Gastrocnemius medialis (tissue), 4 donors: ENCODE data around the gene SCUBE3. TPM values are rescaled to one million over a fixed set of nuclear protein-coding genes. Genes with fewer than 3 reads are reported as not detected.
A peak's percentile ranks its signal among the peaks of the same experiment; 100 is the strongest.

Experiments used
- ATAC-seq, 2 donors: fragments of 150-250 bp; one replicate each; pipeline ENCODE4 v1.9.1; 2016
- DNase-seq, 2 donors: peaks; one replicate each; pipeline ENCODE4 v3.0.0-alpha.2; 2019
- H3K27ac ChIP-seq, 4 donors: fragments of 200-600 bp; sonication (generic); 1 replicate in 1 of 4; 2 replicates in 3 of 4; pipeline ENCODE4 v1.5.1; 2016 to 2018; ENCODE audit warnings: mild to moderate bottlenecking in 2 of 4, moderate library complexity in 1 of 4
- H3K27me3 ChIP-seq, 3 donors: fragments of 200-600 bp; sonication (generic) in 2 of 3; 1 replicate in 1 of 3; 2 replicates in 2 of 3; pipeline versions ENCODE4 v1.5.1 to v1.6.0; 2016 to 2019; ENCODE audit warnings: mild to moderate bottlenecking in 1 of 3, moderate library complexity in 1 of 3
- H3K36me3 ChIP-seq, 2 donors: fragments of 200-600 bp; sonication (generic) in 1 of 2; one replicate each; pipeline ENCODE4 v1.5.1; 2017 to 2018
- H3K4me1 ChIP-seq, 2 donors: fragments of 200-600 bp; sonication (generic) in 1 of 2; one replicate each; pipeline ENCODE4 v1.5.1; 2016 to 2017; ENCODE audit warnings: mild to moderate bottlenecking in 2 of 2
- H3K4me3 ChIP-seq, 4 donors: fragments of 200-600 bp; sonication (generic) in 3 of 4; 1 replicate in 1 of 4; 2 replicates in 3 of 4; pipeline ENCODE4 v1.5.1; 2016 to 2019; ENCODE audit warnings: mild to moderate bottlenecking in 2 of 4
- H3K9me3 ChIP-seq, 3 donors: fragments of 200-600 bp; sonication (generic) in 2 of 3; 1 replicate in 1 of 3; 2 replicates in 2 of 3; pipeline ENCODE4 v1.5.1; 2016 to 2019
- CTCF ChIP-seq, 5 experiments: fragments of 450-650 bp in 3 of 5; fragments of 200-600 bp in 2 of 5; sonication (generic) in 2 of 5; IDR thresholded peaks in 4 of 5; conservative IDR thresholded peaks in 1 of 5; 1 replicate in 4 of 5; 2 replicates in 1 of 5; pipeline ENCODE4 v1.5.1; 2016 to 2019; ENCODE audit warnings: antibody characterized with exemption in 5 of 5, mild to moderate bottlenecking in 3 of 5, moderate library complexity in 3 of 5
- POLR2A ChIP-seq, 2 donors: fragments of 450-650 bp; IDR thresholded peaks; one replicate each; pipeline ENCODE4 v1.6.1; 2017; ENCODE audit warnings: antibody characterized with exemption in 2 of 2, mild to moderate bottlenecking in 2 of 2, moderate library complexity in 2 of 2
- in situ Hi-C, 4 donors: fragments of 200-750 bp; cut with MboI; loops; one replicate each; pipeline versions ENCODE4 v1.15.0 to v1.8.0; 2017; ENCODE audit warnings: low sequenced_read_pairs in 4 of 4
- intact Hi-C: fragments of 100-400 bp; cut with DNase I; formaldehyde crosslinking; loops from one replicate; pipeline ENCODE4 v1.15.1; 2023; ENCODE audit warnings: low total_unique reads
- total RNA-seq, 4 donors: library from RNA; depleted of rRNA; stranded (reverse); fragments of >200 nt; gene quantifications; one replicate each; pipeline versions ENCODE4 v1.1.0 to v1.2.3, GENCODE V29; 2016

The SCUBE3 gene
- total RNA-seq, 4 donors from 2014 or later, result 0.05 to 0.07 TPM; not detected in 2

DNA sequence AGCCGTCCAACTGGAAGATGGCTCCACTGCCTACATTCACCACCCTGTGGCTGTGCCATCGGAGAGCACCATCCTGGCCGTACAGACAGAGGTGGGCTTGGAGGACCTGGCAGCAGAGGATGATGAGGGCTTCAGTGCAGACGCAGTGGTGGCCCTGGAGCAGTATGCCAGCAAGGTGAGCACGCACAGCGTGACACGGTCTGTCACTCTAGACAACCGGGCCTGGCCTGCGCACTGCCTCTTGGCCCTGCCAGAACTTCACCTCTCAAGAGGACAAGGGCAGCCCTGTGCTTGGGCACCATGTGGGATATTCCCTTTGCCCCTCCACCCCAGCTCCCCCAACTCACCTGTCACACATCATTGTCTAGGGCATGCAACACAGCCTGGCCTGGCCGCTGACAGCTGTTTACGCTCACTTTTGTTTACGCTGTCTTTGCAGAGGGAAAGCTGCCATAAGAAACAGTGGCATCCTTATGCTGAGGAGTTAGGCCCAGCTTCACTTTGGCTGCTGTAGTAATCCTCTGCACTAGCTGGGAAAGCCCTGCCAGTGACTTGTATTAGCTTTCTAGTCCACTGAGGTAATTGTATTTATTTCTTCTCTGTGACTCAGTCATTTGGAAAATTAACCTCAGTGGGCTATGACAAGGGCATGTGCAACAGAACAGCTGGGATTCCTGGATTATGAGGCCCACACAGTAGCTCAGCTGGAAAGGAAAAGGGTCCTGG is 74.1 kb downstream of the SCUBE3 start:
- H3K9me3 ChIP-seq, result no peaks in the 10 kb centered on the region
- DNase-seq (peak in 1 of 2 donors; percentile 41), ATAC-seq (peak; percentile 66 to 83)
- in situ Hi-C loops, result no loop called here
- intact Hi-C loops, result no loop called here
- H3K27ac ChIP-seq, result peak overlapping the region; percentile 59 to 81 (median 73)
- TF ChIP-seq POLR2A (IDR thresholded peaks at IDR 0.05) (no peak), CTCF (IDR thresholded peaks at IDR 0.05 in 4 of 5, conservative IDR thresholded peaks at IDR 0.05 in 1 of 5) (no peak)
- peaks cover 0 to 64% of the 10 kb centered on the region in 2 donors for H3K36me3 ChIP-seq
- no peaks in the 10 kb centered on the region for H3K27me3 ChIP-seq
- H3K4me3 ChIP-seq, result no peak overlapping the region
- peaks cover 25 to 41% of the 10 kb centered on the region in 2 donors for H3K4me1 ChIP-seq

DNA sequence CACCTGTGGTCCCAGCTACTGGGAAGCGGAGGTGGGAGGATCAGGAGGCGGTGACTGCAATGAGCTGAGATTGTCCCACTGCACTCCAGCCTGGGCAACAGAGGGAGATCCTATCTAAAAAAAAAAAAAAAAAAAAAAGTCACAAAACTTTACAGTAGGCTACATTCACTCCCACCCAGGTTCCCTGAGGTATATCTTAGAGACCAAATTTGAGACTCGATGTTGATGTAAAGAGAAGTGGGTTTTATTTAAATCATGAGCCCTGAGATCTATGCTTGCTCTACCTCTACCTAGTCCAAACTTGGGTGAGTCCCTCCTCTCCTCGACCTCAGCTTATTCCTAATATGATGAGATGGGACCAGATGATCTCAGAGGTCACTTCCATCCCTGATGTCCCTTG is 75.1 kb downstream of the SCUBE3 start:
- Histone ChIP-seq H3K27ac (peak overlapping the region in 3 of 4 donors; percentile 72 to 81 (median 74)), H3K4me3 (no peak overlapping the region), H3K4me1 (peaks cover 15 to 31% of the 10 kb centered on the region in 2 donors), H3K9me3 (no peaks in the 10 kb centered on the region), H3K36me3 (peaks cover 0 to 72% of the 10 kb centered on the region in 2 donors), H3K27me3 (no peaks in the 10 kb centered on the region)
- in situ Hi-C loops, result no loop called here
- TF ChIP-seq POLR2A (IDR thresholded peaks at IDR 0.05), result no peak
- TF ChIP-seq CTCF (IDR thresholded peaks at IDR 0.05 in 4 of 5, conservative IDR thresholded peaks at IDR 0.05 in 1 of 5), result no peak
- DNase-seq (no peak), ATAC-seq (no peak)
- intact Hi-C loops, result no loop called here

DNA sequence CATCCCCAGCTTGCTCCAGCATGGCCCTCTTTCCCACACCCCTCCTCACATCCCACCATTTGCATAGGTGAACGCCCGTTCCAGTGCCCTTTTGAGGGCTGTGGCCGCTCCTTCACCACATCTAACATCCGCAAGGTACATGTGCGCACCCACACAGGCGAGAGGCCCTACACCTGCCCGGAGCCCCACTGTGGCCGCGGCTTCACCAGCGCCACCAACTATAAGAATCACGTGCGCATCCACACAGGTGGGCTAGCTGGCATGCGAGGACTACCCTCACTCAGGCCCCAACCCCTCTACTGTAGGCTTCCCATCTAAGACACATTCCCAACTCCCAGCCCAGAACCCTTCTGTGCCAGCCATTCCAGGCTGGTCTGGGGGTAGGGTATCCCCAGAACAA is 77.7 kb downstream of the SCUBE3 start:
- Histone ChIP-seq H3K27ac (no peak overlapping the region), H3K4me1 (peaks cover 24 to 27% of the 10 kb centered on the region in 2 donors), H3K27me3 (no peaks in the 10 kb centered on the region), H3K9me3 (no peaks in the 10 kb centered on the region), H3K4me3 (no peak overlapping the region), H3K36me3 (peaks cover 0 to 65% of the 10 kb centered on the region in 2 donors)
- in situ Hi-C loops (no loop called here), intact Hi-C loops (loop anchor here (5.0 kb wide), 1 partner anchor 36 kb away; no protein-coding TSS in a partner anchor)
- TF ChIP-seq POLR2A (IDR thresholded peaks at IDR 0.05) (no peak), CTCF (IDR thresholded peaks at IDR 0.05 in 4 of 5, conservative IDR thresholded peaks at IDR 0.05 in 1 of 5) (no peak)
- no peak for DNase-seq
- no peak for ATAC-seq

DNA sequence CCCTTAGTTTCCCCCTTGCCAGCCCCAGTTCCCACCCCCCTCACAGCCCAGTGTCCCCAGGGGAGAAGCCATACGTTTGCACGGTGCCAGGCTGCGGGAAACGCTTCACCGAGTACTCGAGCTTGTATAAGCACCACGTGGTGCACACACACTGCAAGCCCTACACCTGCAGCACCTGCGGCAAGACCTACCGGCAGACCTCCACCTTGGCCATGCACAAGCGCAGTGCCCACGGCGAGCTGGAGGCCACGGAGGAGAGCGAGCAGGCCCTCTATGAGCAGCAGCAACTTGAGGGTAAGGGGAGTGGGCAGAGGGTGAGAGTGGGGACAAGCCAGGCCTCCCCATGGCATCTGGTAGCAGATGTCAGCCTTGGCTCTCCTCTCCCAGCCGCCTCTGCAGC is 78.7 kb downstream of the SCUBE3 start:
- no peak for TF ChIP-seq CTCF (IDR thresholded peaks at IDR 0.05 in 4 of 5, conservative IDR thresholded peaks at IDR 0.05 in 1 of 5)
- TF ChIP-seq POLR2A (IDR thresholded peaks at IDR 0.05), result no peak
- in situ Hi-C loops (no loop called here), intact Hi-C loops (loop anchor here (5.0 kb wide), 1 partner anchor 35 kb away; no protein-coding TSS in a partner anchor)
- Histone ChIP-seq H3K27me3 (no peaks in the 10 kb centered on the region), H3K36me3 (peaks cover 0 to 63% of the 10 kb centered on the region in 2 donors), H3K4me1 (peaks cover 21 to 25% of the 10 kb centered on the region in 2 donors), H3K9me3 (no peaks in the 10 kb centered on the region), H3K27ac (no peak overlapping the region), H3K4me3 (no peak overlapping the region)
- DNase-seq (no peak), ATAC-seq (no peak)
